ENCODE results near the gene CKAP2L. TPM values are rescaled to one million over a fixed set of nuclear protein-coding genes. Genes with fewer than 3 reads are reported as not detected.
"Not testable (repeated sequence)": the region's sequence is repeated elsewhere in the genome, so short reads cannot be mapped to it uniquely, and the experiment has no call there.

Gene CKAP2L
- total RNA-seq, 1 donor from 2014 or later: 1.5 TPM

- no peak for DNase-seq (ENCODE audit: low spot score)
Measured at GRCh38 chr2:112725545-112726457, 38.6 kb downstream of the CKAP2L start.

GRCh38 chr2:112724591-112725525 is 39.6 kb downstream of the CKAP2L start:
- no peak for DNase-seq (ENCODE audit: low spot score)

GRCh38 chr2:112723995-112724394 is 40.4 kb downstream of the CKAP2L start:
- DNase-seq (ENCODE audit: low spot score): no peak

- DNase-seq (ENCODE audit: low spot score): no peak
Measured at GRCh38 chr2:112723547-112723940, 40.9 kb downstream of the CKAP2L start.

- no peak for DNase-seq (ENCODE audit: low spot score)
Measured at GRCh38 chr2:112722816-112723546, 41.4 kb downstream of the CKAP2L start.

GRCh38 chr2:112721819-112722522 is 42.4 kb downstream of the CKAP2L start:
- no peak for DNase-seq (ENCODE audit: low spot score)

- DNase-seq (ENCODE audit: low spot score): no peak
Measured at GRCh38 chr2:112720785-112721184, 43.6 kb downstream of the CKAP2L start, which contains the start of gene NT5DC4. NT5DC4 (plus strand) TSS chr2:112721020; CDS start chr2:112721080, 60 bp downstream.

GRCh38 chr2:112718863-112719370 is 45.5 kb downstream of the CKAP2L start:
- no peak for DNase-seq (ENCODE audit: low spot score)

GRCh38 chr2:112716826-112717352 is 47.5 kb downstream of the CKAP2L start:
- not testable (repeated sequence) for DNase-seq (ENCODE audit: low spot score)

- not testable (repeated sequence) for DNase-seq (ENCODE audit: low spot score)
Measured at GRCh38 chr2:112716094-112716493, 48.3 kb downstream of the CKAP2L start.

- no peak for DNase-seq (ENCODE audit: low spot score)
Measured at GRCh38 chr2:112714836-112715631, 49.4 kb downstream of the CKAP2L start.

- DNase-seq (ENCODE audit: low spot score): no peak
Measured at GRCh38 chr2:112714331-112714730, 50.1 kb downstream of the CKAP2L start.

GRCh38 chr2:112713926-112714325 is 50.5 kb downstream of the CKAP2L start:
- DNase-seq (ENCODE audit: low spot score): no peak

GRCh38 chr2:112713585-112713925 is 50.9 kb downstream of the CKAP2L start:
- no peak for DNase-seq (ENCODE audit: low spot score)

- DNase-seq (ENCODE audit: low spot score): no peak
Measured at GRCh38 chr2:112712903-112713584, 51.4 kb downstream of the CKAP2L start.

- DNase-seq (ENCODE audit: low spot score): no peak
Measured at GRCh38 chr2:112712465-112712864, 51.9 kb downstream of the CKAP2L start.

GRCh38 chr2:112710956-112711750 is 53.3 kb downstream of the CKAP2L start:
- no peak for DNase-seq (ENCODE audit: low spot score)

GRCh38 chr2:112709703-112710102 is 54.7 kb downstream of the CKAP2L start:
- DNase-seq (ENCODE audit: low spot score): no peak

Measured in mucosa of gallbladder (tissue), 1 donor.